H1 (cell line): Measurements from ENCODE around the gene PLEK. TPM values are rescaled to one million over a fixed set of nuclear protein-coding genes. Genes with fewer than 3 reads are reported as not detected.

Experiments used
- CTCF ChIA-PET: fragments of 300-600 bp; sonication (Branson Sonifier 250); formaldehyde crosslinking; loops from one replicate; lab custom pipeline; 2021; ENCODE audit not compliant: partially characterized antibody; lab: Charles Lee
- POLR2A ChIA-PET: fragments of 300-600 bp; sonication (Branson Sonifier 250); formaldehyde crosslinking; loops from one replicate; lab custom pipeline; 2021; ENCODE audit warnings: inconsistent platforms; ENCODE audit not compliant: partially characterized antibody; lab: Charles Lee
- DNase-seq, 2 experiments: peaks; one replicate each; pipeline versions ENCODE4 v3.0.0 to v3.0.0-alpha.2; 2010 to 2022; ENCODE audit warnings: low spot score in 2 of 2, low read depth in 1 of 2, mixed read lengths in 1 of 2
- FAIRE-seq: peaks from 2 replicates; lab custom pipeline; 2011; peaks lifted over from hg19 to GRCh38; lab: Jason Lieb, UNC
- H2AFZ ChIP-seq: 2 replicates; pipeline ENCODE4 v1.8.1; 2012; ENCODE audit warnings: low read length, inconsistent platforms
- H2AK5ac ChIP-seq: 2 replicates; pipeline ENCODE4 v1.6.1; 2013; ENCODE audit warnings: low read depth, low read length
- H2BK120ac ChIP-seq: replicated peaks from 2 replicates; pipeline ENCODE3; 2013; ENCODE audit warnings: low read depth, low read length, inconsistent platforms
- H2BK12ac ChIP-seq: 2 replicates; pipeline ENCODE4 v1.6.1; 2013; ENCODE audit warnings: low read depth, low read length
- H2BK15ac ChIP-seq: 2 replicates; pipeline ENCODE4 v1.6.1; 2013; ENCODE audit warnings: low read length
- H2BK20ac ChIP-seq: 2 replicates; pipeline ENCODE4 v1.6.1; 2013; ENCODE audit warnings: low read length
- H2BK5ac ChIP-seq: 2 replicates; pipeline ENCODE4 v1.6.1; 2013; ENCODE audit warnings: low read depth, low read length
- H3K14ac ChIP-seq: 2 replicates; pipeline ENCODE4 v1.6.1; 2013; ENCODE audit warnings: inconsistent platforms; ENCODE audit not compliant: insufficient read length
- H3K18ac ChIP-seq: 2 replicates; pipeline ENCODE4 v1.6.1; 2013; ENCODE audit warnings: low read length; ENCODE audit errors: extremely low read depth
- H3K23ac ChIP-seq: 2 replicates; pipeline ENCODE4 v1.6.1; 2013; ENCODE audit warnings: inconsistent platforms; ENCODE audit not compliant: insufficient read length
- H3K23me2 ChIP-seq: 2 replicates; pipeline ENCODE4 v1.6.1; 2013; ENCODE audit warnings: low read depth, low read length
- H3K27ac ChIP-seq: 2 replicates; pipeline ENCODE4 v1.6.1; 2011; ENCODE audit warnings: low read depth, low read length, inconsistent platforms
- H3K27me3 ChIP-seq, 4 experiments: replicated peaks in 1 of 4; 1 replicate in 1 of 4; 2 replicates in 3 of 4; pipeline versions ENCODE4 v1.6.1 to v1.8.1; 2011 to 2013; ENCODE audit warnings: low read length in 3 of 4, mild to moderate bottlenecking in 3 of 4, inconsistent platforms in 2 of 4, mixed read lengths in 2 of 4, moderate library complexity in 1 of 4; ENCODE audit not compliant: control insufficient read depth in 3 of 4, insufficient read depth in 3 of 4; ENCODE audit errors: extremely low read depth in 1 of 4
- H3K36me3 ChIP-seq, 4 experiments: 2 replicates each; pipeline versions ENCODE4 v1.6.1 to v1.8.1; 2011 to 2013; ENCODE audit warnings: mild to moderate bottlenecking in 4 of 4, low read length in 3 of 4, moderate library complexity in 2 of 4, control low read depth in 1 of 4, inconsistent platforms in 1 of 4; ENCODE audit not compliant: insufficient read depth in 4 of 4, control insufficient read depth in 2 of 4
- H3K4ac ChIP-seq: replicated peaks from 2 replicates; pipeline ENCODE3; 2013; ENCODE audit warnings: low read length, low read depth, mixed read lengths, inconsistent platforms; ENCODE audit not compliant: insufficient read length
- H3K4me1 ChIP-seq, 4 experiments: replicated peaks in 1 of 4; 1 replicate in 1 of 4; 2 replicates in 3 of 4; pipeline versions ENCODE4 v1.6.1 to v1.8.1; 2011 to 2013; ENCODE audit warnings: low read length in 3 of 4, inconsistent platforms in 2 of 4, mixed read lengths in 1 of 4; ENCODE audit not compliant: insufficient read depth in 4 of 4, control insufficient read depth in 3 of 4
- H3K4me2 ChIP-seq, 2 experiments: 2 replicates each; pipeline versions ENCODE4 v1.6.1 to v1.8.1; 2011 to 2013; ENCODE audit warnings: low read depth in 2 of 2, low read length in 2 of 2, control low read depth in 1 of 2, inconsistent platforms in 1 of 2, mild to moderate bottlenecking in 1 of 2; ENCODE audit not compliant: insufficient read depth in 1 of 2
- H3K4me3 ChIP-seq, 4 experiments: fragments of 200-600, 300-600 bp in 1 of 4; sonication (generic), shearing (Covaris generic), sonication (Bioruptor Twin) in 1 of 4; 2 replicates each; pipeline versions ENCODE4 v1.5.1 to v1.8.1; 2011 to 2016; ENCODE audit warnings: low read length in 4 of 4, low read depth in 3 of 4, control low read depth in 2 of 4, inconsistent platforms in 2 of 4, mild to moderate bottlenecking in 2 of 4, mixed read lengths in 1 of 4, moderate library complexity in 1 of 4; ENCODE audit not compliant: insufficient read depth in 2 of 4; ENCODE audit errors: extremely low read depth in 1 of 4
- H3K56ac ChIP-seq: replicated peaks from 2 replicates; pipeline ENCODE3; 2013; ENCODE audit warnings: low read depth, mild to moderate bottlenecking, mixed read lengths, low read length, inconsistent platforms; ENCODE audit not compliant: insufficient read length
- H3K79me1 ChIP-seq: 2 replicates; pipeline ENCODE4 v1.6.1; 2013; ENCODE audit warnings: low read depth, low read length, control low read depth
- H3K79me2 ChIP-seq, 2 experiments: 2 replicates each; pipeline versions ENCODE4 v1.6.1 to v1.8.1; 2012 to 2013; ENCODE audit warnings: low read length in 2 of 2, mild to moderate bottlenecking in 2 of 2, inconsistent platforms in 1 of 2; ENCODE audit not compliant: insufficient read depth in 2 of 2, control insufficient read depth in 1 of 2
- H3K9ac ChIP-seq, 4 experiments: replicated peaks in 1 of 4; 1 replicate in 1 of 4; 2 replicates in 3 of 4; pipeline versions ENCODE4 v1.6.1 to v1.8.1; 2011 to 2013; ENCODE audit warnings: low read depth in 3 of 4, low read length in 3 of 4, control low read depth in 2 of 4, mild to moderate bottlenecking in 2 of 4, moderate library complexity in 2 of 4, inconsistent platforms in 1 of 4; ENCODE audit errors: extremely low read depth in 1 of 4
- H3K9me3 ChIP-seq, 2 experiments: 2 replicates each; pipeline versions ENCODE4 v1.6.1 to v1.8.1; 2012 to 2013; ENCODE audit warnings: mild to moderate bottlenecking in 2 of 2, moderate library complexity in 2 of 2, control low read depth in 1 of 2, inconsistent platforms in 1 of 2, low read depth in 1 of 2, low read length in 1 of 2, mixed read lengths in 1 of 2; ENCODE audit not compliant: insufficient read depth in 2 of 2
- H4K20me1 ChIP-seq, 2 experiments: replicated peaks in 1 of 2; 2 replicates each; pipeline versions ENCODE3 to v1.8.1; 2011 to 2013; ENCODE audit warnings: inconsistent platforms in 2 of 2, low read length in 2 of 2, mild to moderate bottlenecking in 1 of 2; ENCODE audit not compliant: insufficient read depth in 2 of 2, control insufficient read depth in 1 of 2
- H4K5ac ChIP-seq: 2 replicates; pipeline ENCODE4 v1.6.1; 2013; ENCODE audit warnings: low read length, low read depth, mixed read lengths, inconsistent platforms; ENCODE audit not compliant: insufficient read length
- H4K8ac ChIP-seq: 2 replicates; pipeline ENCODE4 v1.8.0; 2013; ENCODE audit warnings: mild to moderate bottlenecking, moderate library complexity, low read length, inconsistent platforms; ENCODE audit not compliant: insufficient read depth; ENCODE audit errors: extremely low read depth
- H4K91ac ChIP-seq: replicated peaks from 2 replicates; pipeline ENCODE3; 2013; ENCODE audit warnings: low read length, mixed read lengths, inconsistent platforms; ENCODE audit not compliant: insufficient read length
- BCL11A ChIP-seq, 2 experiments: IDR thresholded peaks; one replicate each; pipeline ENCODE4 v1.6.1; 2011; ENCODE audit warnings: low read depth in 2 of 2, low read length in 2 of 2, mild to moderate bottlenecking in 2 of 2
- EZH2 ChIP-seq: fragments of 200-600 bp; sonication (generic); IDR thresholded peaks from 2 replicates; pipeline ENCODE4 v1.7.1; 2012; ENCODE audit warnings: low read depth, mild to moderate bottlenecking, moderate library complexity, low read length, inconsistent platforms; ENCODE audit not compliant: severe bottlenecking
- GTF2F1 ChIP-seq: IDR thresholded peaks from 2 replicates; pipeline ENCODE4 v1.6.1; 2012; ENCODE audit warnings: low read depth, low read length, improper control_type of control experiment, borderline replicate concordance
- HDAC2 ChIP-seq, 2 experiments: fragments of 300-600 bp in 1 of 2; sonication (generic) in 1 of 2; IDR thresholded peaks; 2 replicates each; pipeline ENCODE4 v1.6.1; 2011 to 2012; ENCODE audit warnings: low read depth in 2 of 2, low read length in 2 of 2, mild to moderate bottlenecking in 2 of 2, moderate library complexity in 2 of 2, borderline replicate concordance in 1 of 2, inconsistent platforms in 1 of 2
- RAD21 ChIP-seq, 2 experiments: IDR thresholded peaks in 1 of 2; conservative IDR thresholded peaks in 1 of 2; 2 replicates each; pipeline ENCODE4 v1.6.1; 2011; ENCODE audit warnings: low read depth in 2 of 2, low read length in 2 of 2, improper control_type of control experiment in 1 of 2, inconsistent platforms in 1 of 2, mild to moderate bottlenecking in 1 of 2, moderate library complexity in 1 of 2
- RBBP5 ChIP-seq: IDR thresholded peaks from 2 replicates; pipeline ENCODE4 v1.7.1; 2012; ENCODE audit warnings: low read depth, mild to moderate bottlenecking, inconsistent platforms, low read length, moderate library complexity, borderline replicate concordance
- RXRA ChIP-seq: IDR thresholded peaks from 2 replicates; pipeline ENCODE4 v1.6.1; 2011; ENCODE audit warnings: low read depth, mild to moderate bottlenecking, low read length, moderate library complexity; ENCODE audit not compliant: insufficient read depth
- WGBS, 2 experiments: shearing (Covaris generic) in 1 of 2; methylation state at CpG; one replicate each; pipeline versions ENCODE4 v1.1.6 to v1.1.7; 2013 to 2015; ENCODE audit warnings: low lambda C conversion rate in 2 of 2, mixed read lengths in 2 of 2, inconsistent platforms in 1 of 2, low coverage in 1 of 2, missing lambda C conversion rate in 1 of 2; ENCODE audit not compliant: insufficient replicate concordance in 2 of 2, insufficient coverage in 1 of 2, insufficient read length in 1 of 2; ENCODE audit errors: extremely low coverage in 1 of 2, missing lambda C conversion rate in 1 of 2; 5-methylcytosine and 5-hydroxymethylcytosine counted together
- polyA plus RNA-seq, 7 experiments: library from polyadenylated mRNA; depleted of rRNA in 3 of 7; stranded (reverse) in 5 of 7; unstranded in 2 of 7; fragments of >200 nt in 5 of 7; fragments of 200-250 nt in 2 of 7; gene quantifications; 1 replicate in 5 of 7; 2 replicates in 1 of 7; 4 replicates in 1 of 7; pipeline versions ENCODE4 v1.2.1 to v1.2.3, GENCODE V29; 2011 to 2013; ENCODE audit warnings: missing spikeins in 2 of 7, mixed read lengths in 2 of 7
- total RNA-seq: library from RNA; stranded (reverse); fragmentation: NEBNext Ultra II Directional; extraction: Animal tissue kit (Norgen Biotek cat#: 25700); gene quantifications from 2 replicates; pipeline ENCODE4 v1.2.1, GENCODE V29; 2021

The PLEK gene
- total and polyA plus RNA-seq, 2 of the 8 experiments (the other 6 are each of a cell fraction or from before 2014, with no cell fraction given) = not detected

- no peaks in the 10 kb centered on the region for H3K9me3 ChIP-seq
- no peak overlapping the region for H3K23ac ChIP-seq
- no peak overlapping the region for H4K91ac ChIP-seq
- H3K4me2 ChIP-seq = peak overlapping the region; percentile 0 to 45; a peak in 2 of 4 replicates
- peak overlapping the region; percentile 79 for H2AFZ ChIP-seq
- H3K18ac ChIP-seq = no peak overlapping the region; the same call in 1 of the 2 replicates
- H4K5ac ChIP-seq = no peak overlapping the region
- H3K23me2 ChIP-seq = no peaks in the 10 kb centered on the region
- H2AK5ac ChIP-seq = no peak overlapping the region
- DNase-seq (no peak), FAIRE-seq (no peak)
- no peak overlapping the region for H2BK120ac ChIP-seq
- CTCF ChIA-PET = interaction anchor here (0.7 to 7.7 kb wide), 4 partner anchors 22 to 60 kb away, joined by 3 to 51 read pairs (median 4); no protein-coding TSS in a partner anchor
- no peaks in the 10 kb centered on the region for H3K79me2 ChIP-seq
- no peak overlapping the region for H2BK20ac ChIP-seq
- H2BK15ac ChIP-seq = no peak overlapping the region
- no peak overlapping the region for H3K56ac ChIP-seq
- POLR2A ChIA-PET = interaction anchor here (1.5 kb wide), 1 partner anchor 22 kb away, joined by 3 read pairs; no protein-coding TSS in a partner anchor
- 83% methylated on average over 1 of the region's 1 CpG; no CpG with 5 or more reads in 1 of the 2 experiments for WGBS, 2 experiments
- no peaks in the 10 kb centered on the region; a peak in 1 of 7 replicates for H3K27me3 ChIP-seq
- no peak for TF ChIP-seq HDAC2 (IDR thresholded peaks at IDR 0.05; ENCODE audit: borderline replicate concordance in 1 of 2, low read depth in 2 of 2, low read length in 2 of 2)
- no peak for TF ChIP-seq RBBP5
- no peak for TF ChIP-seq EZH2
- TF ChIP-seq GTF2F1 = no peak
- TF ChIP-seq RAD21 (IDR thresholded peaks at IDR 0.05 in 1 of 2, conservative IDR thresholded peaks at IDR 0.05 in 1 of 2; ENCODE audit: low read depth in 2 of 2, low read length in 2 of 2) = no peak
- TF ChIP-seq RXRA = no peak
- TF ChIP-seq BCL11A (IDR thresholded peaks at IDR 0.05; ENCODE audit: low read depth in 2 of 2, low read length in 2 of 2) = no peak
- no peak overlapping the region for H3K14ac ChIP-seq
- no peak overlapping the region; a peak in 1 of 8 replicates for H3K4me3 ChIP-seq
- H3K36me3 ChIP-seq = no peaks in the 10 kb centered on the region
- peak overlapping the region; percentile 54; the same call in 1 of the 2 replicates for H2BK5ac ChIP-seq
- no peaks in the 10 kb centered on the region for H4K20me1 ChIP-seq
- no peak overlapping the region for H3K27ac ChIP-seq
- H3K9ac ChIP-seq = no peak overlapping the region
- H3K4ac ChIP-seq = peak overlapping the region; percentile 23
- 0 out of 2 replicates have a peak overlapping the region, but pooled peaks have one; percentile 28 for H2BK12ac ChIP-seq
- H3K4me1 ChIP-seq = peaks cover 6 to 12% (median 8%) of the 10 kb centered on the region in 4 experiments; a peak in 5 of 7 replicates
- no peaks in the 10 kb centered on the region for H3K79me1 ChIP-seq
- H4K8ac ChIP-seq = 0 out of 2 replicates have a peak overlapping the region, but pooled peaks have one; percentile 71
These were observed 53.3 kb downstream of the PLEK start for GRCh38 chr2:68418419-68418818.
